B cell (primary cell): Measurements from ENCODE around the gene PIGZ. TPM values are rescaled to one million over a fixed set of nuclear protein-coding genes. Genes with fewer than 3 reads are reported as not detected.

ENCODE experiments used
- ATAC-seq: fragments of 200-7000 bp; cut with Tn5 transposase; one replicate; pipeline ENCODE4 v1.10.0; 2021; ENCODE audit warnings: low read depth, mild to moderate bottlenecking, moderate number of reproducible peaks, moderate library complexity
- CTCF ChIA-PET: fragments of 350-600 bp; sonication (Branson Sonifier 250); formaldehyde crosslinking; loops from one replicate; lab custom pipeline; 2021; ENCODE audit warnings: antibody characterized with exemption, inconsistent platforms; lab: Charles Lee
- POLR2A ChIA-PET: fragments of 350-600 bp; sonication (Branson Sonifier 250); formaldehyde crosslinking; loops from one replicate; lab custom pipeline; 2021; ENCODE audit warnings: antibody characterized with exemption; lab: Charles Lee
- DNase-seq: peaks from one replicate; pipeline ENCODE4 v3.0.0; 2013
- H2AFZ ChIP-seq: 2 replicates; pipeline ENCODE4 v1.6.1; 2012; ENCODE audit warnings: mild to moderate bottlenecking, low read depth, low read length; ENCODE audit not compliant: insufficient read depth, poor library complexity, severe bottlenecking
- H3K27ac ChIP-seq, 2 donors: 1 replicate in 1 of 2; 2 replicates in 1 of 2; pipeline ENCODE4 v1.5.1; 2012 to 2013; ENCODE audit warnings: low read length in 2 of 2, mild to moderate bottlenecking in 2 of 2, moderate library complexity in 1 of 2
- H3K27me3 ChIP-seq, 4 experiments: fragments of 200-600 bp in 1 of 4; sonication (generic) in 1 of 4; replicated peaks in 1 of 4; 1 replicate in 2 of 4; 2 replicates in 2 of 4; pipeline versions ENCODE4 v1.6.1 to v1.7.0; 2013 to 2016; ENCODE audit warnings: low read length in 3 of 4, mild to moderate bottlenecking in 2 of 4, mixed read lengths in 1 of 4, moderate library complexity in 1 of 4; ENCODE audit not compliant: insufficient read depth in 4 of 4, control insufficient read depth in 3 of 4; ENCODE audit errors: control extremely low read depth in 1 of 4
- H3K36me3 ChIP-seq, 2 experiments: replicated peaks in 1 of 2; 1 replicate in 1 of 2; 2 replicates in 1 of 2; pipeline versions ENCODE4 v1.6.1 to v1.7.1; 2013; ENCODE audit warnings: low read length in 1 of 2; ENCODE audit not compliant: insufficient read depth in 2 of 2, control insufficient read depth in 1 of 2; ENCODE audit errors: control extremely low read depth in 1 of 2, extremely low read depth in 1 of 2
- H3K4me1 ChIP-seq, 2 donors: fragments of 200-600 bp in 1 of 2; sonication (generic) in 1 of 2; 1 replicate in 1 of 2; 2 replicates in 1 of 2; pipeline versions ENCODE4 v1.5.1 to v1.6.1; 2013 to 2017; ENCODE audit warnings: low read length in 2 of 2; ENCODE audit not compliant: control insufficient read depth in 2 of 2, insufficient read depth in 2 of 2
- H3K4me2 ChIP-seq: replicated peaks from 2 replicates; pipeline ENCODE3; 2012; ENCODE audit warnings: mild to moderate bottlenecking, low read depth, low read length; ENCODE audit not compliant: poor library complexity, severe bottlenecking
- H3K4me3 ChIP-seq, 5 experiments: fragments of 200-600 bp in 1 of 5; sonication (generic) in 1 of 5; 1 replicate in 3 of 5; 2 replicates in 2 of 5; pipeline versions ENCODE4 v1.5.1 to v1.7.0; 2011 to 2016; ENCODE audit warnings: low read length in 4 of 5, mild to moderate bottlenecking in 4 of 5, low read depth in 2 of 5, control low read depth in 1 of 5, moderate library complexity in 1 of 5; ENCODE audit not compliant: insufficient read depth in 1 of 5; ENCODE audit errors: control extremely low read depth in 1 of 5, extremely low read depth in 1 of 5
- H3K79me2 ChIP-seq: fragments of 200-600 bp; sonication (generic); one replicate; pipeline ENCODE4 v1.6.0; 2016; ENCODE audit warnings: low read length; ENCODE audit not compliant: control insufficient read depth, insufficient read depth
- H3K9ac ChIP-seq: fragments of 200-600 bp; sonication (generic); 2 replicates; pipeline ENCODE4 v1.6.1; 2017; ENCODE audit warnings: mild to moderate bottlenecking, low read length, moderate library complexity
- H3K9me3 ChIP-seq, 3 donors: one replicate each; pipeline versions ENCODE4 v1.6.1 to v1.7.1; 2013; ENCODE audit warnings: low read length in 2 of 3; ENCODE audit not compliant: control insufficient read depth in 2 of 3, insufficient read depth in 1 of 3; ENCODE audit errors: control extremely low read depth in 1 of 3
- H4K20me1 ChIP-seq: 2 replicates; pipeline ENCODE4 v1.6.0; 2012; ENCODE audit warnings: mild to moderate bottlenecking, low read length; ENCODE audit not compliant: insufficient read depth, control insufficient read depth, poor library complexity, severe bottlenecking
- H3K27ac Mint-ChIP-seq: one replicate; pipeline ENCODE4 v1.8.0; 2021; ENCODE audit warnings: mixed read lengths
- H3K27me3 Mint-ChIP-seq: one replicate; pipeline ENCODE4 v1.8.0; 2021; ENCODE audit warnings: mixed read lengths
- H3K4me1 Mint-ChIP-seq: one replicate; pipeline ENCODE4 v1.8.0; 2021; ENCODE audit warnings: mixed read lengths
- H3K4me3 Mint-ChIP-seq: one replicate; pipeline ENCODE4 v1.8.0; 2021; ENCODE audit warnings: mixed read lengths
- H3K9me3 Mint-ChIP-seq: one replicate; pipeline ENCODE4 v1.8.0; 2022; ENCODE audit warnings: mixed read lengths; ENCODE audit not compliant: insufficient read depth
- EZH2 ChIP-seq: IDR thresholded peaks from 2 replicates; pipeline ENCODE4 v1.6.1; 2012; ENCODE audit warnings: borderline replicate concordance, low read depth, mild to moderate bottlenecking, moderate library complexity, low read length; ENCODE audit not compliant: insufficient read depth, poor library complexity, severe bottlenecking
- WGBS: methylation state at CpG from one replicate; pipeline ENCODE4 v1.1.5; 2013; ENCODE audit warnings: missing lambda C conversion rate; ENCODE audit not compliant: insufficient coverage; 5-methylcytosine and 5-hydroxymethylcytosine counted together
- intact Hi-C: fragments of 100-400 bp; cut with micrococcal nuclease; formaldehyde crosslinking; loops from one replicate; pipeline ENCODE4 v1.10.0; 2022
- polyA plus RNA-seq: library from polyadenylated mRNA; depleted of rRNA; stranded (reverse); fragments of >200 nt; gene quantifications from 2 replicates; pipeline ENCODE4 v1.2.3, GENCODE V29; 2012
- total RNA-seq, 2 donors: library from RNA; stranded (reverse); fragments of 120-200 nt in 1 of 2; gene quantifications; 1 replicate in 1 of 2; 2 replicates in 1 of 2; pipeline versions ENCODE4 v1.2.3 to v1.2.4, GENCODE V29; 2013 to 2022
- TF ChIP-seq, protein P1 (sequence below): fragments of 200-600 bp; IDR thresholded peaks from one replicate; pipeline ENCODE4 v1.8.0; 2022; ENCODE audit warnings: antibody characterized with exemption, mild to moderate bottlenecking

PIGZ gene
- total and polyA plus RNA-seq, 2 donors (not counting 1 experiment from before 2014, with no cell fraction given) = 2.2 to 3.9 TPM

DNA sequence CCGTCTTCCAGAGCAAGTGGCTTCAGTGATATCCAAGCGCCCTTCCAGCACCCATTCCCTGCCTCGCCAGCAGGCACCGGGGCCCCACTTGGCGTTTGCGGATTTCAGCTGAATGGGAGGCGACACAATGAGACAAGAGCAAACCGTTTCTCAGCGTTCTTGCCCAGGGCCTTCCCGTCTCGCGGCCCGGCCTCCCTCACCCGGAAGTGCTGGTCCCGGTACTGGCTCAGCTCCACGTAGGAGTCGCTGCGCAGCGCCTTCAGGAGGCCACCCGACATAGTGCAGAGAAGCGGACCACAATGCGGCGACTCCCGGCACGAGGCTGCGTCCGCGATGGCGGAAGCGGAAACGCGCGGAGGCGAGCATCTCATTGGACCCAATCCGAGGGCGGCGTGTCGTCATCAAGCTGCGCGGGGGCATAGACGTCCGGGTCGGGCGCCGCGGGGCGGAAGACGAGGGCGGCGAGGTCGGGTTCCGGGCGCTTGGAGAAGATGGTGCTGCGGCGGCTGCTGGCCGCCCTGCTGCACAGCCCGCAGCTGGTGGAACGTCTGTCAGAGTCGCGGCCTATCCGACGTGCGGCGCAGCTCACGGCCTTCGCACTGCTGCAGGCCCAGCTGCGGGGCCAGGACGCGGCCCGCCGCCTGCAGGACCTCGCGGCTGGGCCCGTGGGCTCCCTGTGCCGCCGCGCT is 26.3 kb downstream of the PIGZ start, which contains the start of gene NCBP2:
TSS of gene NCBP2 (minus strand) at position 303 of the 689 bp plus-strand sequence. CDS start at position 278, 25 bp downstream.
- ChIA-PET CTCF (interaction anchor here (0.7 to 5.2 kb wide), 11 partner anchors 10 to 333 kb away, joined by 3 to 20 read pairs (median 6); partner anchors contain the start of genes NRROS, PAK2 and SENP5), POLR2A (interaction anchor here (0.5 to 2.8 kb wide), 9 partner anchors 9 to 374 kb away, joined by 3 to 18 read pairs (median 5); partner anchors contain the start of genes FBXO45, PAK2, SENP5 and WDR53)
- Histone ChIP-seq H3K4me3 (peak within 1 kb of the TSS; percentile 83 to 99 (median 92)), H3K4me2 (peak within 1 kb of the TSS; percentile 93), H3K4me1 (peaks cover 29 to 35% of the 10 kb centered on the region in 2 donors), H3K9me3 (no peaks in the 10 kb centered on the region), H3K27ac (peak within 1 kb of the TSS; percentile 92 to 97), H3K36me3 (peaks cover 0 to 25% of the 10 kb centered on the region in 2 experiments), H3K27me3 (no peaks in the 10 kb centered on the region), H3K79me2 (peaks cover 54% of the 10 kb centered on the region), H3K9ac (peak within 1 kb of the TSS; percentile 95), H4K20me1 (peaks cover 18% of the 10 kb centered on the region), H2AFZ (peak within 1 kb of the TSS; percentile 91)
- H3K9me3 Mint-ChIP-seq = no peaks in the 10 kb centered on the region
- peaks cover 50% of the 10 kb centered on the region for H3K4me1 Mint-ChIP-seq
- H3K27ac Mint-ChIP-seq = peak within 1 kb of the TSS; percentile 99
- H3K27me3 Mint-ChIP-seq = no peaks in the 10 kb centered on the region
- DNase-seq (peak; percentile 99), ATAC-seq (peak; percentile 91)
- intact Hi-C loops = loop anchor here (1.0 to 2.0 kb wide), 7 partner anchors 10 to 439 kb away; partner anchors contain the start of genes FBXO45, PAK2, PIGZ and RNF168
- no peak for TF ChIP-seq EZH2
- TF ChIP-seq, protein P1, sequence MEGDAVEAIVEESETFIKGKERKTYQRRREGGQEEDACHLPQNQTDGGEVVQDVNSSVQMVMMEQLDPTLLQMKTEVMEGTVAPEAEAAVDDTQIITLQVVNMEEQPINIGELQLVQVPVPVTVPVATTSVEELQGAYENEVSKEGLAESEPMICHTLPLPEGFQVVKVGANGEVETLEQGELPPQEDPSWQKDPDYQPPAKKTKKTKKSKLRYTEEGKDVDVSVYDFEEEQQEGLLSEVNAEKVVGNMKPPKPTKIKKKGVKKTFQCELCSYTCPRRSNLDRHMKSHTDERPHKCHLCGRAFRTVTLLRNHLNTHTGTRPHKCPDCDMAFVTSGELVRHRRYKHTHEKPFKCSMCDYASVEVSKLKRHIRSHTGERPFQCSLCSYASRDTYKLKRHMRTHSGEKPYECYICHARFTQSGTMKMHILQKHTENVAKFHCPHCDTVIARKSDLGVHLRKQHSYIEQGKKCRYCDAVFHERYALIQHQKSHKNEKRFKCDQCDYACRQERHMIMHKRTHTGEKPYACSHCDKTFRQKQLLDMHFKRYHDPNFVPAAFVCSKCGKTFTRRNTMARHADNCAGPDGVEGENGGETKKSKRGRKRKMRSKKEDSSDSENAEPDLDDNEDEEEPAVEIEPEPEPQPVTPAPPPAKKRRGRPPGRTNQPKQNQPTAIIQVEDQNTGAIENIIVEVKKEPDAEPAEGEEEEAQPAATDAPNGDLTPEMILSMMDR = peak; percentile 77
- WGBS = under 1% methylated on average over 77 of the region's 77 CpGs
- peak within 1 kb of the TSS; percentile 98 for H3K4me3 Mint-ChIP-seq
